GM18858 (cell line): ENCODE data around the gene AMMECR1L.
A peak's percentile ranks its signal among the peaks of the same experiment; 100 is the strongest.
"Not testable (repeated sequence)": the region's sequence is repeated elsewhere in the genome, so short reads cannot be mapped to it uniquely, and the experiment has no call there.

ENCODE experiments used
- ATAC-seq: cut with Tn5 transposase; IDR thresholded peaks from one replicate; pipeline ENCODE4 v1.9.1; 2021; ENCODE audit not compliant: unreplicated experiment

Gene AMMECR1L

GRCh38 chr2:127887082-127887775, 1.5 kb upstream of the AMMECR1L start:
- ATAC-seq, result no peak

- ATAC-seq, result peak; percentile 15
Measured at GRCh38 chr2:127886593-127886935, 808 bp upstream of the AMMECR1L start.

- not testable (repeated sequence) for ATAC-seq
Measured at GRCh38 chr2:127884861-127885740, 655 bp downstream of the AMMECR1L start.

GRCh38 chr2:127884436-127884835, 1.3 kb downstream of the AMMECR1L start:
- no peak for ATAC-seq

GRCh38 chr2:127879899-127880298, 5.9 kb downstream of the AMMECR1L start:
- no peak for ATAC-seq

GRCh38 chr2:127877626-127878025, 8.1 kb downstream of the AMMECR1L start:
- no peak for ATAC-seq

GRCh38 chr2:127877136-127877535, 8.6 kb downstream of the AMMECR1L start:
- no peak for ATAC-seq

- no peak for ATAC-seq
Measured at GRCh38 chr2:127874378-127875269, 11.1 kb downstream of the AMMECR1L start.

- no peak for ATAC-seq
Measured at GRCh38 chr2:127873707-127874303, 12.0 kb downstream of the AMMECR1L start.

GRCh38 chr2:127872354-127872753, 13.4 kb downstream of the AMMECR1L start:
- no peak for ATAC-seq

- no peak for ATAC-seq
Measured at GRCh38 chr2:127865926-127866325, 19.8 kb downstream of the AMMECR1L start.

- no peak for ATAC-seq
Measured at GRCh38 chr2:127864877-127865276, 20.9 kb downstream of the AMMECR1L start.

GRCh38 chr2:127862228-127862627, 23.5 kb downstream of the AMMECR1L start:
- no peak for ATAC-seq

GRCh38 chr2:127860130-127860529, 25.6 kb downstream of the AMMECR1L start:
- ATAC-seq, result no peak

- ATAC-seq, result no peak
Measured at GRCh38 chr2:127859712-127860085, 26.1 kb downstream of the AMMECR1L start.

- ATAC-seq, result no peak
Measured at GRCh38 chr2:127857265-127857808, 28.4 kb downstream of the AMMECR1L start.

- no peak for ATAC-seq
Measured at GRCh38 chr2:127853671-127854070, 32.1 kb downstream of the AMMECR1L start.

- no peak for ATAC-seq
Measured at GRCh38 chr2:127852388-127852787, 33.4 kb downstream of the AMMECR1L start.

GRCh38 chr2:127847931-127848330, 37.8 kb downstream of the AMMECR1L start:
- no peak for ATAC-seq

- ATAC-seq, result no peak
Measured at GRCh38 chr2:127844973-127845372, 40.8 kb downstream of the AMMECR1L start.

- ATAC-seq, result no peak
Measured at GRCh38 chr2:127843677-127844076, 42.1 kb downstream of the AMMECR1L start.
